ENCODE data around the gene LTF. TPM values are rescaled to one million over a fixed set of nuclear protein-coding genes. Genes with fewer than 3 reads are reported as not detected.

LTF gene
- total RNA-seq, 1 experiment from 2014 or later: not detected

DNA sequence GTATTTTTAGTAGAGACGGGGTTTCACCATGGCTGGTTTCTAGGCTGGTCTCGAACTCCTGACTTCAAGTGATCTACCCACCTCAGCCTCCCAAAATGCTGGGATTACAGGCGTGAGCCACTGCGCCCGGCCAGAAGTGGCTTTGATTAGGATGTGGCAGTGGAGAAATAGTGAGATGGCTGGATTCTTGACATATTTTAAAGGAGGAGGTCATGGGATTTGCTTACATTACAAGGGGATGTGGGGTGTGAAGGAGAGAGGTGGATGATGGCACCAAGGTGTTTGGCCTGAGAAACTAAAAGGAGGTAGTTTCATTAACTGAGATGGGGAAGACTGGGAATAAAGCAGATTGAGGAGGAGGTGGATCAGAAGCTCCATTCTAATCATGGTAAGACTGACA lies 15.0 kb upstream of the LTF start:
- H3K79me2 ChIP-seq (ENCODE audit: insufficient read depth, low read length): no peaks in the 10 kb centered on the region
- POLR2A ChIA-PET: no interaction called here
- intact Hi-C loops (cut with micrococcal nuclease): no loop called here
- ATAC-seq: no peak
- H3K9me2 ChIP-seq (ENCODE audit: insufficient read depth): no peaks in the 10 kb centered on the region
- H3K27me3 ChIP-seq (ENCODE audit: insufficient read depth, low read length): peaks cover 11% of the 10 kb centered on the region; the same call in 1 of the 2 replicates
- H3K9ac ChIP-seq (ENCODE audit: low read length): no peak overlapping the region
- CTCF ChIA-PET: interaction anchor here (1.5 kb wide), 1 partner anchor 30 kb away, joined by 4 read pairs; no protein-coding TSS in a partner anchor
- TF ChIP-seq ZFX (IDR thresholded peaks at IDR 0.05) (no peak), SIN3A (IDR thresholded peaks at IDR 0.05; ENCODE audit: low read depth) (no peak), RAD21 (IDR thresholded peaks at IDR 0.05; ENCODE audit: low read depth) (no peak), JUND (IDR thresholded peaks at IDR 0.05) (no peak), FOSL1 (IDR thresholded peaks at IDR 0.05; ENCODE audit: low read depth) (no peak), SP1 (IDR thresholded peaks at IDR 0.05; ENCODE audit: low read depth) (no peak), EGR1 (IDR thresholded peaks at IDR 0.05; ENCODE audit: low read depth) (no peak), EZH2 (IDR thresholded peaks at IDR 0.05) (no peak), ELF1 (IDR thresholded peaks at IDR 0.05; ENCODE audit: borderline replicate concordance, low read depth) (no peak), POLR2AphosphoS5 (IDR thresholded peaks at IDR 0.05; ENCODE audit: low read depth, low read length) (no peak), CBX3 (IDR thresholded peaks at IDR 0.05; ENCODE audit: low read depth) (no peak)
- TF ChIP-seq, protein P1, sequence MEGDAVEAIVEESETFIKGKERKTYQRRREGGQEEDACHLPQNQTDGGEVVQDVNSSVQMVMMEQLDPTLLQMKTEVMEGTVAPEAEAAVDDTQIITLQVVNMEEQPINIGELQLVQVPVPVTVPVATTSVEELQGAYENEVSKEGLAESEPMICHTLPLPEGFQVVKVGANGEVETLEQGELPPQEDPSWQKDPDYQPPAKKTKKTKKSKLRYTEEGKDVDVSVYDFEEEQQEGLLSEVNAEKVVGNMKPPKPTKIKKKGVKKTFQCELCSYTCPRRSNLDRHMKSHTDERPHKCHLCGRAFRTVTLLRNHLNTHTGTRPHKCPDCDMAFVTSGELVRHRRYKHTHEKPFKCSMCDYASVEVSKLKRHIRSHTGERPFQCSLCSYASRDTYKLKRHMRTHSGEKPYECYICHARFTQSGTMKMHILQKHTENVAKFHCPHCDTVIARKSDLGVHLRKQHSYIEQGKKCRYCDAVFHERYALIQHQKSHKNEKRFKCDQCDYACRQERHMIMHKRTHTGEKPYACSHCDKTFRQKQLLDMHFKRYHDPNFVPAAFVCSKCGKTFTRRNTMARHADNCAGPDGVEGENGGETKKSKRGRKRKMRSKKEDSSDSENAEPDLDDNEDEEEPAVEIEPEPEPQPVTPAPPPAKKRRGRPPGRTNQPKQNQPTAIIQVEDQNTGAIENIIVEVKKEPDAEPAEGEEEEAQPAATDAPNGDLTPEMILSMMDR (IDR thresholded peaks at IDR 0.05 in 2 of 3, conservative IDR thresholded peaks at IDR 0.05 in 1 of 3; ENCODE audit: borderline replicate concordance in 1 of 3, insufficient read depth in 1 of 3, low read depth in 2 of 3, low read length in 2 of 3): no peak
- TF ChIP-seq, protein P2, sequence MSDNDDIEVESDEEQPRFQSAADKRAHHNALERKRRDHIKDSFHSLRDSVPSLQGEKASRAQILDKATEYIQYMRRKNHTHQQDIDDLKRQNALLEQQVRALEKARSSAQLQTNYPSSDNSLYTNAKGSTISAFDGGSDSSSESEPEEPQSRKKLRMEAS (IDR thresholded peaks at IDR 0.05): no peak
- TF ChIP-seq, protein P3, sequence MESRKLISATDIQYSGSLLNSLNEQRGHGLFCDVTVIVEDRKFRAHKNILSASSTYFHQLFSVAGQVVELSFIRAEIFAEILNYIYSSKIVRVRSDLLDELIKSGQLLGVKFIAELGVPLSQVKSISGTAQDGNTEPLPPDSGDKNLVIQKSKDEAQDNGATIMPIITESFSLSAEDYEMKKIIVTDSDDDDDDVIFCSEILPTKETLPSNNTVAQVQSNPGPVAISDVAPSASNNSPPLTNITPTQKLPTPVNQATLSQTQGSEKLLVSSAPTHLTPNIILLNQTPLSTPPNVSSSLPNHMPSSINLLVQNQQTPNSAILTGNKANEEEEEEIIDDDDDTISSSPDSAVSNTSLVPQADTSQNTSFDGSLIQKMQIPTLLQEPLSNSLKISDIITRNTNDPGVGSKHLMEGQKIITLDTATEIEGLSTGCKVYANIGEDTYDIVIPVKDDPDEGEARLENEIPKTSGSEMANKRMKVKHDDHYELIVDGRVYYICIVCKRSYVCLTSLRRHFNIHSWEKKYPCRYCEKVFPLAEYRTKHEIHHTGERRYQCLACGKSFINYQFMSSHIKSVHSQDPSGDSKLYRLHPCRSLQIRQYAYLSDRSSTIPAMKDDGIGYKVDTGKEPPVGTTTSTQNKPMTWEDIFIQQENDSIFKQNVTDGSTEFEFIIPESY (IDR thresholded peaks at IDR 0.05; ENCODE audit: extremely low read depth, insufficient replicate concordance, low read length): no peak
- TF ChIP-seq, protein P4, sequence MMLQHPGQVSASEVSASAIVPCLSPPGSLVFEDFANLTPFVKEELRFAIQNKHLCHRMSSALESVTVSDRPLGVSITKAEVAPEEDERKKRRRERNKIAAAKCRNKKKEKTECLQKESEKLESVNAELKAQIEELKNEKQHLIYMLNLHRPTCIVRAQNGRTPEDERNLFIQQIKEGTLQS (IDR thresholded peaks at IDR 0.05): no peak
- TF ChIP-seq, protein P5, sequence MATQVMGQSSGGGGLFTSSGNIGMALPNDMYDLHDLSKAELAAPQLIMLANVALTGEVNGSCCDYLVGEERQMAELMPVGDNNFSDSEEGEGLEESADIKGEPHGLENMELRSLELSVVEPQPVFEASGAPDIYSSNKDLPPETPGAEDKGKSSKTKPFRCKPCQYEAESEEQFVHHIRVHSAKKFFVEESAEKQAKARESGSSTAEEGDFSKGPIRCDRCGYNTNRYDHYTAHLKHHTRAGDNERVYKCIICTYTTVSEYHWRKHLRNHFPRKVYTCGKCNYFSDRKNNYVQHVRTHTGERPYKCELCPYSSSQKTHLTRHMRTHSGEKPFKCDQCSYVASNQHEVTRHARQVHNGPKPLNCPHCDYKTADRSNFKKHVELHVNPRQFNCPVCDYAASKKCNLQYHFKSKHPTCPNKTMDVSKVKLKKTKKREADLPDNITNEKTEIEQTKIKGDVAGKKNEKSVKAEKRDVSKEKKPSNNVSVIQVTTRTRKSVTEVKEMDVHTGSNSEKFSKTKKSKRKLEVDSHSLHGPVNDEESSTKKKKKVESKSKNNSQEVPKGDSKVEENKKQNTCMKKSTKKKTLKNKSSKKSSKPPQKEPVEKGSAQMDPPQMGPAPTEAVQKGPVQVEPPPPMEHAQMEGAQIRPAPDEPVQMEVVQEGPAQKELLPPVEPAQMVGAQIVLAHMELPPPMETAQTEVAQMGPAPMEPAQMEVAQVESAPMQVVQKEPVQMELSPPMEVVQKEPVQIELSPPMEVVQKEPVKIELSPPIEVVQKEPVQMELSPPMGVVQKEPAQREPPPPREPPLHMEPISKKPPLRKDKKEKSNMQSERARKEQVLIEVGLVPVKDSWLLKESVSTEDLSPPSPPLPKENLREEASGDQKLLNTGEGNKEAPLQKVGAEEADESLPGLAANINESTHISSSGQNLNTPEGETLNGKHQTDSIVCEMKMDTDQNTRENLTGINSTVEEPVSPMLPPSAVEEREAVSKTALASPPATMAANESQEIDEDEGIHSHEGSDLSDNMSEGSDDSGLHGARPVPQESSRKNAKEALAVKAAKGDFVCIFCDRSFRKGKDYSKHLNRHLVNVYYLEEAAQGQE (IDR thresholded peaks at IDR 0.05; ENCODE audit: low read depth): no peak
- no peaks in the 10 kb centered on the region for H4K20me1 ChIP-seq (ENCODE audit: insufficient read depth)
- no peak for DNase-seq (ENCODE audit: low read depth, low spot score)
- H3K9me3 ChIP-seq (ENCODE audit: control insufficient read depth in 1 of 2, insufficient read depth in 1 of 2, low read depth in 1 of 2, low read length in 2 of 2): no peaks in the 10 kb centered on the region
- H3K4me1 ChIP-seq (ENCODE audit: control insufficient read depth in 1 of 2, insufficient read depth in 2 of 2, low read length in 2 of 2): no peaks in the 10 kb centered on the region
- no peaks in the 10 kb centered on the region for H3K36me3 ChIP-seq (ENCODE audit: control insufficient read depth in 1 of 2, insufficient read depth in 2 of 2, low read length in 2 of 2)
- no TSS peak for BruUV-seq (replicated peaks)
- H3K27ac ChIP-seq (ENCODE audit: low read depth, low read length): no peak overlapping the region
- H3K4me2 ChIP-seq (ENCODE audit: low read length): no peak overlapping the region
- no peak overlapping the region for H2AFZ ChIP-seq (ENCODE audit: low read depth, low read length, poor library complexity, severe bottlenecking)
- RAD21 ChIA-PET (ENCODE audit: low non-redundant PET in 1 of 2, low total read pairs in 2 of 2, uncharacterized antibody in 2 of 2, unreplicated experiment in 2 of 2): no interaction called here
- no peak overlapping the region for H3K4me3 ChIP-seq (replicated peaks in 1 of 2; ENCODE audit: low read depth in 1 of 2, low read length in 2 of 2)
